ENCODE measurements around the gene RYR3.
"Not testable (repeated sequence)": the region's sequence is repeated elsewhere in the genome, so short reads cannot be mapped to it uniquely, and the experiment has no call there.

The RYR3 gene

GRCh38 chr15:33524274-33524673 is 213.5 kb downstream of the RYR3 start:
- no peak for DNase-seq

- DNase-seq, result no peak
These were observed 215.8 kb downstream of the RYR3 start for GRCh38 chr15:33526532-33526931.

- DNase-seq, result no peak
These were observed 222.4 kb downstream of the RYR3 start for GRCh38 chr15:33533197-33533596.

GRCh38 chr15:33534642-33535041 is 223.9 kb downstream of the RYR3 start:
- no peak for DNase-seq

- no peak for DNase-seq
These were observed 224.4 kb downstream of the RYR3 start for GRCh38 chr15:33535135-33535534.

GRCh38 chr15:33539825-33540573 is 229.2 kb downstream of the RYR3 start:
- no peak for DNase-seq

- no peak for DNase-seq
These were observed 233.2 kb downstream of the RYR3 start for GRCh38 chr15:33543957-33544356.

GRCh38 chr15:33545866-33546265 is 235.1 kb downstream of the RYR3 start:
- DNase-seq, result no peak

- DNase-seq, result no peak
These were observed 237.1 kb downstream of the RYR3 start for GRCh38 chr15:33547876-33548275.

GRCh38 chr15:33551860-33552259 is 241.1 kb downstream of the RYR3 start:
- no peak for DNase-seq

GRCh38 chr15:33553157-33553556 is 242.4 kb downstream of the RYR3 start:
- no peak for DNase-seq

- DNase-seq, result no peak
These were observed 248.6 kb downstream of the RYR3 start for GRCh38 chr15:33559207-33559890.

- DNase-seq, result no peak
These were observed 250.6 kb downstream of the RYR3 start for GRCh38 chr15:33561407-33561806.

- no peak for DNase-seq
These were observed 251.2 kb downstream of the RYR3 start for GRCh38 chr15:33561967-33562366.

- no peak for DNase-seq
These were observed 254.3 kb downstream of the RYR3 start for GRCh38 chr15:33565094-33565493.

GRCh38 chr15:33567652-33568051 is 256.9 kb downstream of the RYR3 start:
- no peak for DNase-seq

GRCh38 chr15:33569036-33569435 is 258.3 kb downstream of the RYR3 start:
- no peak for DNase-seq

GRCh38 chr15:33577911-33578310 is 267.1 kb downstream of the RYR3 start:
- DNase-seq, result not testable (repeated sequence)

- no peak for DNase-seq
These were observed 269.8 kb downstream of the RYR3 start for GRCh38 chr15:33580526-33580925.

- DNase-seq, result no peak
These were observed 270.3 kb downstream of the RYR3 start for GRCh38 chr15:33581032-33581431.

- DNase-seq, result no peak
These were observed 274.0 kb downstream of the RYR3 start for GRCh38 chr15:33584797-33585196.

- DNase-seq, result no peak
These were observed 276.3 kb downstream of the RYR3 start for GRCh38 chr15:33586786-33587697.

GRCh38 chr15:33587773-33588172 is 277.0 kb downstream of the RYR3 start:
- no peak for DNase-seq

- DNase-seq, result no peak
These were observed 282.1 kb downstream of the RYR3 start for GRCh38 chr15:33592864-33593263.

Data from bone marrow (tissue), 2 donors.